Osteocyte (in vitro differentiated cells): ENCODE results near the gene NOD2. TPM values are rescaled to one million over a fixed set of nuclear protein-coding genes. Genes with fewer than 3 reads are reported as not detected.

Experiments
- DNase-seq: peaks from one replicate; pipeline ENCODE4 v3.0.0; 2021; ENCODE audit warnings: mixed read lengths; ENCODE audit not compliant: unreplicated experiment; ENCODE audit errors: extremely low spot score
- H3K27ac Mint-ChIP-seq: one replicate; pipeline ENCODE4 v1.8.0; 2021; ENCODE audit warnings: mild to moderate bottlenecking, mixed read lengths; ENCODE audit not compliant: unreplicated experiment
- H3K27me3 Mint-ChIP-seq: one replicate; pipeline ENCODE4 v1.8.0; 2021; ENCODE audit warnings: mixed read lengths; ENCODE audit not compliant: unreplicated experiment
- H3K36me3 Mint-ChIP-seq: one replicate; pipeline ENCODE4 v1.8.0; 2021; ENCODE audit warnings: mixed read lengths; ENCODE audit not compliant: unreplicated experiment
- H3K4me1 Mint-ChIP-seq: one replicate; pipeline ENCODE4 v1.8.0; 2021; ENCODE audit warnings: mixed read lengths; ENCODE audit not compliant: unreplicated experiment
- H3K4me3 Mint-ChIP-seq: one replicate; pipeline ENCODE4 v1.8.0; 2021; ENCODE audit warnings: mild to moderate bottlenecking, moderate library complexity, mixed read lengths; ENCODE audit not compliant: unreplicated experiment
- H3K9me3 Mint-ChIP-seq: one replicate; pipeline ENCODE4 v1.8.0; 2021; ENCODE audit warnings: mixed read lengths; ENCODE audit not compliant: unreplicated experiment
- CTCF ChIP-seq: fragments of 200-600 bp; sonication (generic); IDR thresholded peaks from 2 replicates; pipeline ENCODE4 v1.5.0; 2021; ENCODE audit warnings: antibody characterized with exemption, mild to moderate bottlenecking, moderate library complexity
- total RNA-seq: library from RNA; stranded (reverse); gene quantifications from 2 replicates; pipeline ENCODE4 v1.2.1, GENCODE V29; 2021

NOD2 gene
- total RNA-seq, 1 donor from 2014 or later = not detected

- Mint-ChIP-seq H3K27me3 (peaks cover 26% of the 10 kb centered on the region), H3K4me1 (peaks cover 15% of the 10 kb centered on the region), H3K36me3 (no peaks in the 10 kb centered on the region), H3K4me3 (no peak overlapping the region), H3K27ac (no peak overlapping the region), H3K9me3 (no peaks in the 10 kb centered on the region)
- DNase-seq = no peak
- TF ChIP-seq CTCF = no peak
Measured at GRCh38 chr16:50695017-50696000, 1.9 kb downstream of the NOD2 start.

DNA sequence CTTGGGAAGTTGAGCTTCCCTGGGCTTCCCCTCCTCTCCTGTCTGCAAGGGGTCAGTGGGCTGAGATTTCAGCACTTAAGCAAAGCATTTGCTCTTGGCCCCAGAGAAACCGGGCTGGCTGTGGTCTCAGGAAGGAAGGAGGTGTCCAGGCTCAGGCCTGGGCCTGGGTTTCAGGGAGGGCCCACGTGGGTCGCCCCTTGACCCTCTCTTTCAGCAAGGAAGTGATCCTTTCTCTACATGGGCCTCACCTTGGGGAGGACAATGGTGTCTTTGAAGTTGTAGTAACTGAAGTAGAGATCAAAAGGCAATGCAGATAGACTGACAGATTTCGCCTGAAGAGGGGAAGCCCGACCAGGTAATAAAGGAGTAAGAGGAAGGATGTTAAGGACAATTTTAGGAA is 2.7 kb downstream of the NOD2 start:
- DNase-seq = no peak
- no peak overlapping the region for H3K27ac Mint-ChIP-seq
- no peak for TF ChIP-seq CTCF
- no peak overlapping the region for H3K4me3 Mint-ChIP-seq
- H3K36me3 Mint-ChIP-seq = no peaks in the 10 kb centered on the region
- H3K4me1 Mint-ChIP-seq = peaks cover 15% of the 10 kb centered on the region
- H3K9me3 Mint-ChIP-seq = no peaks in the 10 kb centered on the region
- H3K27me3 Mint-ChIP-seq = peaks cover 22% of the 10 kb centered on the region

- peaks cover 15% of the 10 kb centered on the region for H3K4me1 Mint-ChIP-seq
Measured at GRCh38 chr16:50696575-50697420, 3.4 kb downstream of the NOD2 start.

DNA sequence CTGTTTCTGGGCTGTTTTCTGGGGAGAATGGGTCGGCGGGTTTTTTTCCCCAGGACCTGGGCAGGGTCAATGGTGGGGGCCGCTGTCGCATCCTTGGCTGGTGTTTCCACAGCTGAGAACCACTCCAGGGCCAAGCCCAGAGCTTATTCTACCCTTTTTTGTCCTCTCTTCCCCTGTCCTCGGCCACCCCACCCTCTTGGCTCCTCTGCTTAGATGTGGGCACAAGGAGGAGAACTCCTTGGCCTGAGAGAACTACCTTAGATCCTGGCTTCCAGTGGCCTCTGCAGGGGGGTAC is 4.0 kb downstream of the NOD2 start:
- no peaks in the 10 kb centered on the region for H3K9me3 Mint-ChIP-seq
- no peaks in the 10 kb centered on the region for H3K36me3 Mint-ChIP-seq
- peak overlapping the region; percentile 74 for H3K27ac Mint-ChIP-seq
- no peak overlapping the region for H3K4me3 Mint-ChIP-seq
- no peak for DNase-seq
- H3K27me3 Mint-ChIP-seq = peaks cover 22% of the 10 kb centered on the region
- H3K4me1 Mint-ChIP-seq = peaks cover 15% of the 10 kb centered on the region
- TF ChIP-seq CTCF = no peak

More at GRCh38 chr16:50696575-50697420, 3.4 kb downstream of the NOD2 start:
- Mint-ChIP-seq H3K27me3 (peaks cover 24% of the 10 kb centered on the region), H3K9me3 (no peaks in the 10 kb centered on the region), H3K36me3 (no peaks in the 10 kb centered on the region), H3K27ac (no peak overlapping the region), H3K4me3 (no peak overlapping the region)
- TF ChIP-seq CTCF = no peak
- no peak for DNase-seq
